Measurements from ENCODE around the gene CCL19.

The CCL19 gene

GRCh38 chr9:34652602-34653000 is 38.5 kb downstream of the CCL19 start:
- DNase-seq (ENCODE audit: low read depth), result peak; percentile 12
- peak overlapping the region; percentile 69 for H3K4me3 ChIP-seq (ENCODE audit: low read length)
- TF ChIP-seq CTCF (conservative IDR thresholded peaks at IDR 0.05; ENCODE audit: low read length), result no peak

GRCh38 chr9:34651876-34652601 is 39.0 kb downstream of the CCL19 start, which contains the start of gene IL11RA:
Gene IL11RA (plus strand): TSS chr9:34652185. CDS start chr9:34655218, 3,033 bp downstream.
- peak within 1 kb of the TSS; percentile 69 for H3K4me3 ChIP-seq (ENCODE audit: low read length)
- peak; percentile 94 for DNase-seq (ENCODE audit: low read depth)
- TF ChIP-seq CTCF (conservative IDR thresholded peaks at IDR 0.05; ENCODE audit: low read length), result no peak

DNA sequence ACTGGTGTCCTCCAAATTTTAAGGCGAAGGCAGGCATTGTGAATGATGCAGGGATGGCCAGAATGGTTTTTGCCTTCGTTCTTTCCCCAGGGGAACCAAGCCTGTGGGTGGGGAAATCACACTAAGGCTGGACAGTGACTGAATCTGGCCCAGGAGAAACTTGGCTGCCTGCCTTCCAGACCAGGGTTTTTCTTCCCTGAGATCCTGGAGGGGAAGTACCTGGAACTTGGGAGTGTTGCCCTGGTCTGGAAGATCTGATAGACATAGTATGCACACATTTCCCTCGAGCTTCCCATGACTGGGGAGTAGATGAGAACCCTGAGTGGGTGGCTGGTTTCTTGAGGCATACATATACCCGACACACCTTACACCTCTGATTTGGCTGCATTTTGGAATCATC is 39.8 kb downstream of the CCL19 start:
- TF ChIP-seq CTCF (conservative IDR thresholded peaks at IDR 0.05; ENCODE audit: low read length), result no peak
- DNase-seq (ENCODE audit: low read depth), result peak; percentile 36
- H3K4me3 ChIP-seq (ENCODE audit: low read length), result peak overlapping the region; percentile 69

GRCh38 chr9:34650816-34651215 is 40.3 kb downstream of the CCL19 start:
- no peak overlapping the region for H3K4me3 ChIP-seq (ENCODE audit: low read length)
- no peak for TF ChIP-seq CTCF (conservative IDR thresholded peaks at IDR 0.05; ENCODE audit: low read length)

DNA sequence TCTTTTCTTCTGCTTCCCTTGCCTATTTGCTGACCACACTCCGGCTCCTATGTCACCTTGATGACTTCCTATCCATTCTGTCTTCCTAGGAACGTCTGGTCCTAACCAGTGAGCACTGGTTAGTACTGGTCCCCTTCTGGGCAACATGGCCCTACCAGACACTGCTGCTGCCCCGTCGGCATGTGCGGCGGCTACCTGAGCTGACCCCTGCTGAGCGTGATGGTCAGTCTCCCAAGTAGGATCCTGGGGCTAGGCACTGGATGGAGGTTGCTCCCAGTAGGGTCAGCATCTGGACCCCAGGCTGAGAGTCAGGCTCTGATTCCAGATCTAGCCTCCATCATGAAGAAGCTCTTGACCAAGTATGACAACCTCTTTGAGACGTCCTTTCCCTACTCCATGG is 42.4 kb downstream of the CCL19 start:
- no peak overlapping the region for H3K4me3 ChIP-seq (ENCODE audit: low read length)
- DNase-seq (ENCODE audit: low read depth), result no peak
- no peak for TF ChIP-seq CTCF (conservative IDR thresholded peaks at IDR 0.05; ENCODE audit: low read length)

More at GRCh38 chr9:34650816-34651215, 40.3 kb downstream of the CCL19 start:
- DNase-seq (ENCODE audit: low read depth), result no peak

DNA sequence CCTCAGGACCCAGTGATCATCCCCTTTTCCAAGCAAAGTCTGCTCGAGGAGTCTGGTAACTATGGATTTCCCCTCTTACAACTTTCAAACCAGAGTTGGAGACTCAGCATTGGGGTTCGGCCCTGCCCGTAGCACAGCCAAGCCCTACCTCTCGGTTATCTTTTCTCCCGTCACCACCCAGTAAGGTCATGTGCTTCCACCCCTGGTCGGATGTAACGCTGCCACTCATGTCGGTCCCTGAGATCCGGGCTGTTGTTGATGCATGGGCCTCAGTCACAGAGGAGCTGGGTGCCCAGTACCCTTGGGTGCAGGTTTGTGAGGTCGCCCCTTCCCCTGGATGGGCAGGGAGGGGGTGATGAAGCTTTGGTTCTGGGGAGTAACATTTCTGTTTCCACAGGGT is 43.4 kb downstream of the CCL19 start:
- TF ChIP-seq CTCF (conservative IDR thresholded peaks at IDR 0.05; ENCODE audit: low read length), result no peak
- no peak for DNase-seq (ENCODE audit: low read depth)
- peak overlapping the region; percentile 88 for H3K4me3 ChIP-seq (ENCODE audit: low read length)

DNA sequence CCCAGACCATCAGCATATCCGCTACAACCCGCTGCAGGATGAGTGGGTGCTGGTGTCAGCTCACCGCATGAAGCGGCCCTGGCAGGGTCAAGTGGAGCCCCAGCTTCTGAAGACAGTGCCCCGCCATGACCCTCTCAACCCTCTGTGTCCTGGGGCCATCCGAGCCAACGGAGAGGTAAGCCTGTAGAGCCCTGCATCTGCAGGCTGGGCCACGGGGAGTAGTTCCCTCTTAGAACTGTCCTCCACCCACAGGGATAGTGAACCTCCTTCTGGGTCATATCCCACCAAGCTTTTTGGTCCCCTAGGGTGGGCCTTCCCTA is 44.0 kb downstream of the CCL19 start:
- no peak for DNase-seq (ENCODE audit: low read depth)
- TF ChIP-seq CTCF (conservative IDR thresholded peaks at IDR 0.05; ENCODE audit: low read length), result no peak
- H3K4me3 ChIP-seq (ENCODE audit: low read length), result peak overlapping the region; percentile 88
